ENCODE measurements around the gene PIWIL4. TPM values are rescaled to one million over a fixed set of nuclear protein-coding genes. Genes with fewer than 3 reads are reported as not detected.

PIWIL4 gene
- total RNA-seq: under 1 TPM; 0.70 to 0.76 TPM

GRCh38 chr11:94567181-94567670 is at the start of gene PIWIL4:
TSS of gene PIWIL4 (plus strand) at chr11:94567368. CDS start at chr11:94567519, 151 bp downstream.

GRCh38 chr11:94543695-94544645 is 23.2 kb upstream of the PIWIL4 start, which contains the start of gene FUT4:
TSS of gene FUT4 (plus strand) at chr11:94543921. CDS start at chr11:94544134, 213 bp downstream.

Other genes with a start within 250 kb of the PIWIL4 start
- gene GPR83, start 165.9 kb upstream of the PIWIL4 start, total RNA-seq: under 1 TPM in 1 of 2 experiments, not detected in 1; 0.05 TPM
- 10 to 100 TPM; 30.2 to 30.8 TPM for gene MRE11, start 73.5 kb upstream of the PIWIL4 start, total RNA-seq
- gene ANKRD49, start 73.4 kb upstream of the PIWIL4 start, total RNA-seq: 10 to 100 TPM; 25.5 to 28.4 TPM
- not detected for gene C11orf97, start 54.9 kb upstream of the PIWIL4 start, total RNA-seq
- 1 to 10 TPM; 6.1 to 6.5 TPM for gene FUT4, start 23.4 kb upstream of the PIWIL4 start, total RNA-seq
- gene AMOTL1, start 201.0 kb downstream of the PIWIL4 start, total RNA-seq: 1 to 10 TPM; 6.8 to 7.4 TPM